Progenitor cell of endocrine pancreas (in vitro differentiated cells): ENCODE measurements around the gene C1orf141. TPM values are rescaled to one million over a fixed set of nuclear protein-coding genes. Genes with fewer than 3 reads are reported as not detected.
A peak's percentile ranks its signal among the peaks of the same experiment; 100 is the strongest.

Source experiments
- DNase-seq: peaks from one replicate; pipeline ENCODE4 v3.0.0; 2021; ENCODE audit warnings: low spot score; ENCODE audit not compliant: unreplicated experiment
- H3K27ac Mint-ChIP-seq: 2 replicates; pipeline ENCODE4 v1.8.0; 2021; ENCODE audit warnings: mild to moderate bottlenecking, moderate library complexity, mixed read lengths
- H3K27me3 Mint-ChIP-seq: 2 replicates; pipeline ENCODE4 v1.8.0; 2021; ENCODE audit warnings: mixed read lengths
- H3K36me3 Mint-ChIP-seq: 2 replicates; pipeline ENCODE4 v1.8.0; 2022; ENCODE audit warnings: mixed read lengths; ENCODE audit not compliant: insufficient read depth
- H3K4me1 Mint-ChIP-seq: 2 replicates; pipeline ENCODE4 v1.8.0; 2021; ENCODE audit warnings: low read depth, mixed read lengths
- H3K4me3 Mint-ChIP-seq: 2 replicates; pipeline ENCODE4 v1.8.0; 2021; ENCODE audit warnings: low read depth, mild to moderate bottlenecking, moderate library complexity, mixed read lengths
- H3K9me3 Mint-ChIP-seq: 2 replicates; pipeline ENCODE4 v1.8.0; 2021; ENCODE audit warnings: low read depth, mixed read lengths
- total RNA-seq: library from RNA; stranded (reverse); gene quantifications from 2 replicates; pipeline ENCODE4 v1.2.1, GENCODE V29; 2021
- TF ChIP-seq, protein P1 (sequence below): fragments of 200-600 bp; sonication (generic); IDR thresholded peaks from one replicate; pipeline ENCODE4 v1.5.0; 2021; ENCODE audit warnings: antibody characterized with exemption, mild to moderate bottlenecking; ENCODE audit not compliant: unreplicated experiment

C1orf141 gene
- total RNA-seq, 1 donor from 2014 or later = not detected

DNA sequence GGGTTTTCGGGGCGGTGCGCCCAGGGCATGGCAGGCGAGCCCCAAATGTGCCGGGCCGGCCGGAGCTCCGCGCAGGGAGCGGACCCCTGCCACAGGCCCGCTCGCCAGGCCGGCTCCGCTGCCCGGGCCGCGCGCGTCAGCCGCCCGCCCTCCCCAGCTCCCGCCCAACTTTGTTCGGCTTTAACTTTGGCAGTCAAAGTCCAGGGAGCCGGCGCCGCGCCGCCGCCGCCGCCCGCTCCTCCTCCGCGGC lies 81.3 kb downstream of the C1orf141 start:
- Mint-ChIP-seq H3K36me3 (peaks cover 3% of the 10 kb centered on the region), H3K27ac (peak overlapping the region; percentile 90), H3K9me3 (no peaks in the 10 kb centered on the region), H3K27me3 (no peaks in the 10 kb centered on the region), H3K4me1 (peaks cover 20% of the 10 kb centered on the region), H3K4me3 (peak overlapping the region; percentile 87)
- TF ChIP-seq, protein P1, sequence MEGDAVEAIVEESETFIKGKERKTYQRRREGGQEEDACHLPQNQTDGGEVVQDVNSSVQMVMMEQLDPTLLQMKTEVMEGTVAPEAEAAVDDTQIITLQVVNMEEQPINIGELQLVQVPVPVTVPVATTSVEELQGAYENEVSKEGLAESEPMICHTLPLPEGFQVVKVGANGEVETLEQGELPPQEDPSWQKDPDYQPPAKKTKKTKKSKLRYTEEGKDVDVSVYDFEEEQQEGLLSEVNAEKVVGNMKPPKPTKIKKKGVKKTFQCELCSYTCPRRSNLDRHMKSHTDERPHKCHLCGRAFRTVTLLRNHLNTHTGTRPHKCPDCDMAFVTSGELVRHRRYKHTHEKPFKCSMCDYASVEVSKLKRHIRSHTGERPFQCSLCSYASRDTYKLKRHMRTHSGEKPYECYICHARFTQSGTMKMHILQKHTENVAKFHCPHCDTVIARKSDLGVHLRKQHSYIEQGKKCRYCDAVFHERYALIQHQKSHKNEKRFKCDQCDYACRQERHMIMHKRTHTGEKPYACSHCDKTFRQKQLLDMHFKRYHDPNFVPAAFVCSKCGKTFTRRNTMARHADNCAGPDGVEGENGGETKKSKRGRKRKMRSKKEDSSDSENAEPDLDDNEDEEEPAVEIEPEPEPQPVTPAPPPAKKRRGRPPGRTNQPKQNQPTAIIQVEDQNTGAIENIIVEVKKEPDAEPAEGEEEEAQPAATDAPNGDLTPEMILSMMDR = no peak
- peak; percentile 39 for DNase-seq

DNA sequence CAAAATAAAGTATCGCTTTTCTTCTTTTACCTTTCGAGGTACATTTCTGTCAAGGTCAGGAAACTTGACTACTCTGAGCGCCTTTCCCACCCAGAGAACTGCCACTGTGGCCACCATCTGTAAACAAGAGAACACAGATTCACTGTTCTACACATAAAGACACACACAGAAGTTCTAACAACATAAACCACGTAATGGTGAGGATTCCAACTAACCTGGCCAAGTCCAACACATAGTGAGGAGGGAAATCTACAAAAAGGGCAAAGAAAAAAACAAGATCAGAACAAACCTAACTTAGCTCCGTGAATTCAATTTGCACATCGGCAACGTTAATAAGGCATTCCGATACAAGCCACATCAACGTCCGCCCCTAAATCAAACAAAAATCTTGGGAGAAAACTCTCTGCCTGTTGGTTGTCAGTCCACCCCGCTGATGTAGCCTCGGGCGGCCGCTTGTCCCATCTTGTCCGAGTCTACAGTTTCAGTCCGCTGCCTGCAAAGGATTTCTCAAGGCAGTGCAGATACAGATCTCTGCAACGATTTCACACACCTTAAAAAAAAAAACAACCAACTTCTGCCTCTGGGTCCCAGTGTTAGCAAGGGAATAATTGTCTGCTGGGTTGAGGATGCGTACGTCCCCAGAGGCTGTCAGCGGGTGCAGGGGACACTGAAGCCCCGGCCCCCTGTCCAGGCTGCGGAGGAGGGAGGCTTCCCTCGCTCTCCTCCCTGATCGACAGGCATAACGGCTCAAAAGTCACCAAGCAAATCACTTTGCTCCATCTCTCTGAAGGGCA lies 81.8 kb downstream of the C1orf141 start:
- peaks cover 3% of the 10 kb centered on the region for H3K36me3 Mint-ChIP-seq
- peak overlapping the region; percentile 90 for H3K27ac Mint-ChIP-seq
- no peak for DNase-seq
- H3K9me3 Mint-ChIP-seq = no peaks in the 10 kb centered on the region
- peak overlapping the region; percentile 76 for H3K4me3 Mint-ChIP-seq
- peaks cover 17% of the 10 kb centered on the region for H3K4me1 Mint-ChIP-seq
- TF ChIP-seq, protein P1 = no peak
- H3K27me3 Mint-ChIP-seq = no peaks in the 10 kb centered on the region

DNA sequence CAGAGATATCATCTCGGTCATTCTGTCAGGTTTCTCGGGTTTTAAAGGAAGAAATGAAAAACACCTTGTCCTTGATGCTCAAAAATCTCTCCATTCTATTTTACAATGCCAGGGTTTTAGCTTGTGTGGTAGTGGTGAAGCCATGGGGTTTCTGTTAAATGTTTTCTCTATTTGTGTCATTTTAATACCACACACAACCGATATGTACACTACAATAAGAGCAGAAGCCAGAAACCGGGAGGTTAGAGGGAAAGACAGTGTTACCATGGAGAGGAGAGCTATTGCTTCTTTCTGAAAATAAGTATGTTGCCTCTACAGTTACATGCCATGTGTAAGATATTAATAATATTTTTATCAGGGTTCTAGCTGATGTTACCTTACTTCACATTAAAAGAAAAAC lies 83.6 kb downstream of the C1orf141 start:
- H3K4me1 Mint-ChIP-seq = peaks cover 17% of the 10 kb centered on the region
- H3K4me3 Mint-ChIP-seq = no peak overlapping the region
- DNase-seq = no peak
- H3K27me3 Mint-ChIP-seq = no peaks in the 10 kb centered on the region
- H3K9me3 Mint-ChIP-seq = no peaks in the 10 kb centered on the region
- TF ChIP-seq, protein P1 = no peak
- H3K36me3 Mint-ChIP-seq = peaks cover 8% of the 10 kb centered on the region
- no peak overlapping the region for H3K27ac Mint-ChIP-seq

DNA sequence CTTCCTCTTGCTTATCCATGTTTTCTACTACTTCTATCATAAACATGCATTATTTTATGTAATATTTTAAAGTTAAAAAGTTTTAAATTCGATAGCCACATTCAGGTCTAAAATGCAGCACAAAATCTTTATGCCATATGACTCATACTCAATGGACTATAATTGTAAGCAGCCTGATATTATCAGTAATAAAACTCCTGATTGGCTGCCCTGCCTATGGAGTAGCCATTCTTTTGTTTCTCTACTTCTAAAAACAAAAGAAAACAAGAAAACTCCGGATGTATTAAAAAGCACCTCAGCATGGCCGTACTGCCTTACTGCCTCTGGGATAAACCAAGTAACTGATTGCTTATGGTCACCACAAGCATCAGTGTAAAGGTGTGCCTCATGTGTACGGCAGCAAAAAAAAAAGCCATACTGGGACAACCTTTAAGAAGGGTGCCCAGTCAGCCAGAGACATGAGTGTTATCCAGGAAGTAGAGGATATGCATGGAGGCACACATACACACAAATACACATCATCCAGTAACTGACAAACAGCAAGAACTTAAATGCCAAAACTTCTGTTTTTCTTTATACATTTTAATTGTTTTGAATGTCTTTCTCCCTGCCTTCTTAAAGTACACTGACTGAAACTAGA lies 90.0 kb downstream of the C1orf141 start:
- peaks cover 20% of the 10 kb centered on the region for H3K36me3 Mint-ChIP-seq
- DNase-seq = no peak
- H3K4me1 Mint-ChIP-seq = no peaks in the 10 kb centered on the region
- H3K4me3 Mint-ChIP-seq = no peak overlapping the region
- no peaks in the 10 kb centered on the region for H3K27me3 Mint-ChIP-seq
- TF ChIP-seq, protein P1 = no peak
- H3K27ac Mint-ChIP-seq = no peak overlapping the region
- H3K9me3 Mint-ChIP-seq = no peaks in the 10 kb centered on the region

DNA sequence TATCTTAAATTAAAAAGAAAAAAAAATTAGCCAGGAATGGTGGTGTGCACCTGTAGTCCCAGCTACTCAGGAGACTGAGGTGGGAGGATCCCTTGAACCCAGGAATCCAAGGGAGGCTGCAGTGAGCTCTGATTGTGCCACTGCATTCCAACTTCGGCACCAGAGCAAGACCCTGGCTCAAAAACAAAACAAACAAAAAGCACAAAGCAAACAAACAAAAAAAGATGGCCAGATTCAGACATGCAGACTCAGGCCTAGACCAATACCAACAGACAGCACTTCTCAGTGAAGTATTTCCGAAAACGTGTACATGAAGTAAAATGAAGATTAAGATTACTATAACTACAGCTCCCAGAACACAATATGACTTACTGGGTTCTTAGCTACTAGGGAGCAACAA lies 91.4 kb downstream of the C1orf141 start:
- peaks cover 25% of the 10 kb centered on the region for H3K36me3 Mint-ChIP-seq
- H3K4me1 Mint-ChIP-seq = no peaks in the 10 kb centered on the region
- H3K27me3 Mint-ChIP-seq = no peaks in the 10 kb centered on the region
- H3K9me3 Mint-ChIP-seq = no peaks in the 10 kb centered on the region
- no peak for DNase-seq
- no peak overlapping the region for H3K27ac Mint-ChIP-seq
- TF ChIP-seq, protein P1 = no peak
- H3K4me3 Mint-ChIP-seq = no peak overlapping the region

Other genes starting within 250 kb of the C1orf141 start
- 11.7 and 14.3 TPM in 2 replicates for gene DNAI4, start 210.1 kb downstream of the C1orf141 start, total RNA-seq
- gene MIER1, start 210.0 kb downstream of the C1orf141 start, total RNA-seq = 31.8 and 32.5 TPM in 2 replicates
- 11.9 and 12.2 TPM in 2 replicates for gene SLC35D1, start 80.8 kb downstream of the C1orf141 start, total RNA-seq
- not detected in 2 replicates for gene IL23R, start 31.5 kb upstream of the C1orf141 start, total RNA-seq
- gene IL12RB2, start 172.9 kb upstream of the C1orf141 start, total RNA-seq = not detected in 2 replicates